Nephron progenitor cell (in vitro differentiated cells): ENCODE results near the gene SLMAP.
"Not testable (repeated sequence)": the region's sequence is repeated elsewhere in the genome, so short reads cannot be mapped to it uniquely, and the experiment has no call there.

Source experiments
- DNase-seq: peaks from one replicate; pipeline ENCODE4 v3.0.0; 2021
- H3K27ac Mint-ChIP-seq: 2 replicates; pipeline ENCODE4 v1.8.0; 2021; ENCODE audit warnings: mild to moderate bottlenecking, moderate library complexity, mixed read lengths
- H3K27me3 Mint-ChIP-seq: 2 replicates; pipeline ENCODE4 v1.8.0; 2021; ENCODE audit warnings: mild to moderate bottlenecking, low read depth, mixed read lengths; ENCODE audit not compliant: poor library complexity
- H3K36me3 Mint-ChIP-seq: 2 replicates; pipeline ENCODE4 v1.8.0; 2021; ENCODE audit warnings: low read depth, mixed read lengths
- H3K4me1 Mint-ChIP-seq: 2 replicates; pipeline ENCODE4 v1.8.0; 2021; ENCODE audit warnings: mixed read lengths
- H3K4me3 Mint-ChIP-seq: 2 replicates; pipeline ENCODE4 v1.8.0; 2021; ENCODE audit warnings: mild to moderate bottlenecking, moderate library complexity, mixed read lengths
- H3K9me3 Mint-ChIP-seq: 2 replicates; pipeline ENCODE4 v1.8.0; 2021; ENCODE audit warnings: mild to moderate bottlenecking, moderate library complexity, mixed read lengths
- CTCF ChIP-seq: fragments of 200-600 bp; sonication (generic); IDR thresholded peaks from 2 replicates; pipeline ENCODE4 v1.5.0; 2021; ENCODE audit warnings: antibody characterized with exemption

The SLMAP gene

GRCh38 chr3:57864853-57865252 lies 108.7 kb downstream of the SLMAP start:
- no peak overlapping the region for H3K27ac Mint-ChIP-seq
- H3K27me3 Mint-ChIP-seq, result no peaks in the 10 kb centered on the region
- H3K9me3 Mint-ChIP-seq, result no peaks in the 10 kb centered on the region
- DNase-seq, result no peak
- no peak overlapping the region for H3K4me3 Mint-ChIP-seq
- H3K36me3 Mint-ChIP-seq, result peaks cover 51% of the 10 kb centered on the region
- H3K4me1 Mint-ChIP-seq, result no peaks in the 10 kb centered on the region
- peak; percentile 33 for TF ChIP-seq CTCF

- not testable (repeated sequence) for H3K27me3 Mint-ChIP-seq, H3K4me1 Mint-ChIP-seq, H3K9me3 Mint-ChIP-seq, DNase-seq, H3K27ac Mint-ChIP-seq, H3K4me3 Mint-ChIP-seq
- peaks cover 46% of the 10 kb centered on the region for H3K36me3 Mint-ChIP-seq
These were observed 113.0 kb downstream of the SLMAP start for GRCh38 chr3:57869110-57869509.

- DNase-seq, result no peak
- Mint-ChIP-seq H3K36me3 (peaks cover 29% of the 10 kb centered on the region), H3K4me1 (no peaks in the 10 kb centered on the region), H3K27ac (no peak overlapping the region), H3K9me3 (no peaks in the 10 kb centered on the region), H3K4me3 (no peak overlapping the region), H3K27me3 (no peaks in the 10 kb centered on the region)
- TF ChIP-seq CTCF, result no peak
These were observed 116.5 kb downstream of the SLMAP start for GRCh38 chr3:57872606-57873005.

- Mint-ChIP-seq H3K4me3 (no peak overlapping the region), H3K9me3 (no peaks in the 10 kb centered on the region), H3K36me3 (peaks cover 9% of the 10 kb centered on the region), H3K27ac (peak overlapping the region; percentile 17), H3K4me1 (no peaks in the 10 kb centered on the region), H3K27me3 (no peaks in the 10 kb centered on the region)
- no peak for DNase-seq
- no peak for TF ChIP-seq CTCF
These were observed 120.5 kb downstream of the SLMAP start for GRCh38 chr3:57876632-57877031.

DNA sequence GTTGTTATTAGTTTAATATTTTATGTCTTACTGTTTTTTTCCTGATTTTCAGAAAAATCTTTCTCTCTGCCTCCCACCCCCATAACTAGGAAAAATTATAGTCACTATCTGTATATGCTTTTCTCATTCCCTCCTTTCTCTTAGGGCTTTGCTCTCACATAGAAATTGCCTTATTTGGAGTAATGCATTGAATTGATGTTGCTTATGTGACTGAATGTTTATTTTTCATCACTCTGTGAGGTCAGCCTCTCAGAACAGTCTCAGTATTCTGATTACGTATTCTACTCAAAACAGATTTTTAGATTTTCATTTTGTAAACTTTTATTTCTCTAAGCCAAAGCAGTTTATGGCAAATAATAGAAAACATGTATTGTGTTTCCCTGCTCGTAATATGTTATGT lies 121.0 kb downstream of the SLMAP start:
- peaks cover 6% of the 10 kb centered on the region for H3K36me3 Mint-ChIP-seq
- DNase-seq, result no peak
- no peak overlapping the region for H3K27ac Mint-ChIP-seq
- H3K27me3 Mint-ChIP-seq, result no peaks in the 10 kb centered on the region
- no peak for TF ChIP-seq CTCF
- H3K9me3 Mint-ChIP-seq, result no peaks in the 10 kb centered on the region
- no peaks in the 10 kb centered on the region for H3K4me1 Mint-ChIP-seq
- no peak overlapping the region for H3K4me3 Mint-ChIP-seq

GRCh38 chr3:57884436-57884835 lies 128.3 kb downstream of the SLMAP start:
- not testable (repeated sequence) for H3K27me3 Mint-ChIP-seq, DNase-seq, H3K27ac Mint-ChIP-seq, H3K9me3 Mint-ChIP-seq, H3K4me1 Mint-ChIP-seq, H3K4me3 Mint-ChIP-seq
- H3K36me3 Mint-ChIP-seq, result peaks cover 44% of the 10 kb centered on the region

DNA sequence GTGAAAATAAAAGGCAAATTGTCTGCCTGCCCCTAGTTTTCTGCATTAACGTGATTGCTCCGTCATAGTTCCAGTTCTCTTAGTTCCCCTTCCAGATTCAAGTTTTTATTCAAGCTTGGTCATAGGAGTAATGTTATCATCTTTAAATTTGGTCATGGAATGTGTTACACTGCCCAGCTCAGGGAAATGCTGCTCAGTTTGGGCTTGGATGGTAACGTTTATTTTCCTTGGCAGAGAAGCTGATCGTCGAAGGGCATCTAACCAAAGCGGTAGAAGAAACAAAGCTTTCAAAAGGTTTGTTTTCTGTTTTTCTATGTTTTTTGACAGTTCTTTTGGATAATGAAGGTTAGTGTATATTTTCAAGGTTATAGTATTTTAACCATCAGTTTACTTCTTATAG lies 133.7 kb downstream of the SLMAP start:
- H3K9me3 Mint-ChIP-seq, result no peaks in the 10 kb centered on the region
- no peak overlapping the region for H3K4me3 Mint-ChIP-seq
- H3K27ac Mint-ChIP-seq, result peak overlapping the region; percentile 19
- no peak for DNase-seq
- no peak for TF ChIP-seq CTCF
- H3K36me3 Mint-ChIP-seq, result peaks cover 35% of the 10 kb centered on the region
- H3K27me3 Mint-ChIP-seq, result no peaks in the 10 kb centered on the region
- no peaks in the 10 kb centered on the region for H3K4me1 Mint-ChIP-seq
